NT2/D1 (cell line): ENCODE results near the gene MRPS15.

Experiments used
- SUZ12 ChIP-seq: IDR thresholded peaks from 2 replicates; pipeline ENCODE4 v1.6.1; 2011; ENCODE audit not compliant: insufficient read length, insufficient read depth; ENCODE audit errors: extremely low read depth
- YY1 ChIP-seq: IDR thresholded peaks from 2 replicates; pipeline ENCODE4 v1.6.1; 2011; ENCODE audit not compliant: insufficient read length, insufficient read depth
- ZNF274 ChIP-seq: IDR thresholded peaks from 2 replicates; pipeline ENCODE4 v1.6.1; 2011; ENCODE audit warnings: mild to moderate bottlenecking, low read depth, low read length

DNA sequence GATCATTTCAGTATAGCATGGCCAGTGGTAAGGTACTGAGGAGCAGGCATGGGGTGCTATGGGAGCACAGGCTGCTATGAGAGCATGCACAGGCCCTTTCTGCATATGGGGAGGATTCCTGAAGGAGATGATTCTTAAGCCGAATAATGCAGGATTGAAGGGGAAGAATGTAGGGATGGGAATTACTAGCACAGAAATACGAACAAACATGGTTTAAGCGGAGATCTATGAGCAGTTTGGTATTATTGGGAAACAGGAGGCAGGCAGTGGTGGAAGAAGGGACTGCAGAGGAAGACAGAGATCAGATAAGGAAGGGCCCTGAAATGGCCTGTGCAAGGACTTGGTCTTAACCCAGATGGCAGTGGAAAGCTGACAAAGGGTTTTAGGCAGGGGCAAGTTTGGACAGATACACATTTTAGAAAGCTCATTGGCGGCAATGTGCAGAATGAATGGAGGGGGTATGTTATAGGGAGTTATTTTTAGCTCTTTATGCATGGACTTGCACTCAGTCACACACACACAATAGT, 15.6 kb downstream of the MRPS15 start:
- TF ChIP-seq ZNF274, result no peak
- no peak for TF ChIP-seq SUZ12
- no peak for TF ChIP-seq YY1
